ENCODE results near the gene HIVEP3.

HIVEP3 gene

DNA sequence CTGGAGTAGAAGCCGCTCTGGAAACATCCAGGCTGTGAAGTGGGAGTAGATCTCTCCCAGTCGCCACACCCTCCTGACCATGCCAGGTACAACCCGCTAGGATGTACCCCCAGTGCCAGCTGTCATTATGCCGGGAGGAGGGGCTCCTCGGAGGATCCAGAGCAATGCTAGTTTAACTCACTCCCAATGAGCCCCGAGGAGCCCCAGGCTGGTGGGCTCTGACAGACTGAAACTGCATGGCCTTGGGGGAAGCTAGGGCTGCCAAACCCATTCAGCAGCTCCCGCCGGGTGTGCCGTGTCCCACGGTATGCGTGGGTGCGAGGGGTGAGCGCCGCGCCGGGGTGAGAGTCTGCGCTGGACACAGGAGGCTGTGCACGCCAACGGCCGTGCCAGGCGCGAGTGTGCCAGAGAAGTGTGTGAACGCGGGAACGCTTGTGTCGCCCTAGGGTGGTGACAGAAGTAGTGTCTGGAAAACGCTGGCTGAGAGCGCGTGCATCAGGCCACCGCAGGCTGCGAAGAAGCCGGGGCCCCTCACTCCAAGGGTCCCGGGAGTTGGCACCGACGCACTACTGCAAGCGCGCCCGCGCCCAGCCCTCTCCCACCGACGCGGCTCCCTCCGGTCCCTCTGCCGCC lies 257.2 kb downstream of the HIVEP3 start (continued):
- TF ChIP-seq, protein P1, sequence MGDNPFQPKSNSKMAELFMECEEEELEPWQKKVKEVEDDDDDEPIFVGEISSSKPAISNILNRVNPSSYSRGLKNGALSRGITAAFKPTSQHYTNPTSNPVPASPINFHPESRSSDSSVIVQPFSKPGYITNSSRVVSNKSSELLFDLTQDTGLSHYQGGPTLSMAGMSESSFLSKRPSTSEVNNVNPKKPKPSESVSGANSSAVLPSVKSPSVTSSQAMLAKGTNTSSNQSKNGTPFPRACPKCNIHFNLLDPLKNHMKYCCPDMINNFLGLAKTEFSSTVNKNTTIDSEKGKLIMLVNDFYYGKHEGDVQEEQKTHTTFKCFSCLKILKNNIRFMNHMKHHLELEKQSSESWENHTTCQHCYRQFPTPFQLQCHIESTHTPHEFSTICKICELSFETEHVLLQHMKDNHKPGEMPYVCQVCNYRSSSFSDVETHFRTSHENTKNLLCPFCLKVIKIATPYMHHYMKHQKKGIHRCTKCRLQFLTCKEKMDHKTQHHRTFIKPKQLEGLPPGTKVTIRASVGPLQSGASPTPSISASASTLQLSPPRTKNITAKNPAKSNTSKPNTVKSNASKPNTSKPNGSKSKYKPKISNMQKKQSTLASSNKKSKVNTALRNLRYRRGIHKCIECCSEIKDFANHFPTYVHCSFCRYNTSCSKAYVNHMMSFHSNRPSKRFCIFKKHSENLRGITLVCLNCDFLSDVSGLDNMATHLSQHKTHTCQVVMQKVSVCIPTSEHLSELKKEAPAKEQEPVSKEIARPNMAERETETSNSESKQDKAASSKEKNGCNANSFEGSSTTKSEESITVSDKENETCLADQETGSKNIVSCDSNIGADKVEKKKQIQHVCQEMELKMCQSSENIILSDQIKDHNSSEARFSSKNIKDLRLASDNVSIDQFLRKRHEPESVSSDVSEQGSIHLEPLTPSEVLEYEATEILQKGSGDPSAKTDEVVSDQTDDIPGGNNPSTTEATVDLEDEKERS (tag by site-specific recombination; IDR thresholded peaks at IDR 0.05): no peak
- TF ChIP-seq HOXD13 (CRISPR knock-in tag; IDR thresholded peaks at IDR 0.05; ENCODE audit: borderline replicate concordance) (no peak), ZFP41 (tag by site-specific recombination; IDR thresholded peaks at IDR 0.05; ENCODE audit: borderline replicate concordance) (no peak), ZBTB7A (tag by site-specific recombination; IDR thresholded peaks at IDR 0.05; ENCODE audit: low read depth) (no peak), ZNF133 (tag by site-specific recombination; IDR thresholded peaks at IDR 0.05) (no peak), ZNF221 (tag by site-specific recombination; IDR thresholded peaks at IDR 0.05; ENCODE audit: borderline replicate concordance) (no peak), OSR2 (tag by site-specific recombination; IDR thresholded peaks at IDR 0.05) (no peak), ZBTB1 (tag by site-specific recombination; IDR thresholded peaks at IDR 0.05) (no peak), ZNF174 (tag by site-specific recombination; IDR thresholded peaks at IDR 0.05) (no peak), ZNF248 (tag by site-specific recombination; IDR thresholded peaks at IDR 0.05) (no peak), ZNF610 (tag by site-specific recombination; IDR thresholded peaks at IDR 0.05; ENCODE audit: borderline replicate concordance) (no peak), ZNF501 (tag by site-specific recombination; IDR thresholded peaks at IDR 0.05) (no peak), ZNF792 (tag by site-specific recombination; IDR thresholded peaks at IDR 0.05) (no peak)
- TF ChIP-seq, protein P2, sequence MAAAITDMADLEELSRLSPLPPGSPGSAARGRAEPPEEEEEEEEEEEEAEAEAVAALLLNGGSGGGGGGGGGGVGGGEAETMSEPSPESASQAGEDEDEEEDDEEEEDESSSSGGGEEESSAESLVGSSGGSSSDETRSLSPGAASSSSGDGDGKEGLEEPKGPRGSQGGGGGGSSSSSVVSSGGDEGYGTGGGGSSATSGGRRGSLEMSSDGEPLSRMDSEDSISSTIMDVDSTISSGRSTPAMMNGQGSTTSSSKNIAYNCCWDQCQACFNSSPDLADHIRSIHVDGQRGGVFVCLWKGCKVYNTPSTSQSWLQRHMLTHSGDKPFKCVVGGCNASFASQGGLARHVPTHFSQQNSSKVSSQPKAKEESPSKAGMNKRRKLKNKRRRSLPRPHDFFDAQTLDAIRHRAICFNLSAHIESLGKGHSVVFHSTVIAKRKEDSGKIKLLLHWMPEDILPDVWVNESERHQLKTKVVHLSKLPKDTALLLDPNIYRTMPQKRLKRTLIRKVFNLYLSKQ (tag by site-specific recombination; IDR thresholded peaks at IDR 0.05; ENCODE audit: borderline replicate concordance): no peak
- TF ChIP-seq, protein P3, sequence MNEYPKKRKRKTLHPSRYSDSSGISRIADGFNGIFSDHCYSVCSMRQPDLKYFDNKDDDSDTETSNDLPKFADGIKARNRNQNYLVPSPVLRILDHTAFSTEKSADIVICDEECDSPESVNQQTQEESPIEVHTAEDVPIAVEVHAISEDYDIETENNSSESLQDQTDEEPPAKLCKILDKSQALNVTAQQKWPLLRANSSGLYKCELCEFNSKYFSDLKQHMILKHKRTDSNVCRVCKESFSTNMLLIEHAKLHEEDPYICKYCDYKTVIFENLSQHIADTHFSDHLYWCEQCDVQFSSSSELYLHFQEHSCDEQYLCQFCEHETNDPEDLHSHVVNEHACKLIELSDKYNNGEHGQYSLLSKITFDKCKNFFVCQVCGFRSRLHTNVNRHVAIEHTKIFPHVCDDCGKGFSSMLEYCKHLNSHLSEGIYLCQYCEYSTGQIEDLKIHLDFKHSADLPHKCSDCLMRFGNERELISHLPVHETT (tag by site-specific recombination; IDR thresholded peaks at IDR 0.05): no peak
- TF ChIP-seq, protein P4, sequence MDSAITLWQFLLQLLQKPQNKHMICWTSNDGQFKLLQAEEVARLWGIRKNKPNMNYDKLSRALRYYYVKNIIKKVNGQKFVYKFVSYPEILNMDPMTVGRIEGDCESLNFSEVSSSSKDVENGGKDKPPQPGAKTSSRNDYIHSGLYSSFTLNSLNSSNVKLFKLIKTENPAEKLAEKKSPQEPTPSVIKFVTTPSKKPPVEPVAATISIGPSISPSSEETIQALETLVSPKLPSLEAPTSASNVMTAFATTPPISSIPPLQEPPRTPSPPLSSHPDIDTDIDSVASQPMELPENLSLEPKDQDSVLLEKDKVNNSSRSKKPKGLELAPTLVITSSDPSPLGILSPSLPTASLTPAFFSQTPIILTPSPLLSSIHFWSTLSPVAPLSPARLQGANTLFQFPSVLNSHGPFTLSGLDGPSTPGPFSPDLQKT (IDR thresholded peaks at IDR 0.05; ENCODE audit: borderline replicate concordance, low read depth, low read length): no peak
- TF ChIP-seq, protein P5, sequence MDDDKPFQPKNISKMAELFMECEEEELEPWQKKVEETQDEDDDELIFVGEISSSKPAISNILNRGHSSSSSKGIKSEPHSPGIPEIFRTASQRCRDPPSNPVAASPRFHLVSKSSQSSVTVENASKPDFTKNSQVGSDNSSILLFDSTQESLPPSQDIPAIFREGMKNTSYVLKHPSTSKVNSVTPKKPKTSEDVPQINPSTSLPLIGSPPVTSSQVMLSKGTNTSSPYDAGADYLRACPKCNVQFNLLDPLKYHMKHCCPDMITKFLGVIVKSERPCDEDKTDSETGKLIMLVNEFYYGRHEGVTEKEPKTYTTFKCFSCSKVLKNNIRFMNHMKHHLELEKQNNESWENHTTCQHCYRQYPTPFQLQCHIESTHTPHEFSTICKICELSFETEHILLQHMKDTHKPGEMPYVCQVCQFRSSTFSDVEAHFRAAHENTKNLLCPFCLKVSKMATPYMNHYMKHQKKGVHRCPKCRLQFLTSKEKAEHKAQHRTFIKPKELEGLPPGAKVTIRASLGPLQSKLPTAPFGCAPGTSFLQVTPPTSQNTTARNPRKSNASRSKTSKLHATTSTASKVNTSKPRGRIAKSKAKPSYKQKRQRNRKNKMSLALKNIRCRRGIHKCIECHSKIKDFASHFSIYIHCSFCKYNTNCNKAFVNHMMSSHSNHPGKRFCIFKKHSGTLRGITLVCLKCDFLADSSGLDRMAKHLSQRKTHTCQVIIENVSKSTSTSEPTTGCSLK (tag by site-specific recombination; IDR thresholded peaks at IDR 0.05): no peak
- TF ChIP-seq, protein P6, sequence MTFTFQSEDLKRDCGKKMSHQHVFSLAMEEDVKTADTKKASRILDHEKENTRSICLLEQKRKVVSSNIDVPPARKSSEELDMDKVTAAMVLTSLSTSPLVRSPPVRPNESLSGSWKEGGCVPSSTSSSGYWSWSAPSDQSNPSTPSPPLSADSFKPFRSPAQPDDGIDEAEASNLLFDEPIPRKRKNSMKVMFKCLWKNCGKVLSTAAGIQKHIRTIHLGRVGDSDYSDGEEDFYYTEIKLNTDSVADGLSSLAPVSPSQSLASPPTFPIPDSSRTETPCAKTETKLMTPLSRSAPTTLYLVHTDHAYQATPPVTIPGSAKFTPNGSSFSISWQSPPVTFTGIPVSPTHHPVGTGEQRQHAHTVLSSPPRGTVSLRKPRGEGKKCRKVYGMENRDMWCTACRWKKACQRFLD (tag by site-specific recombination; IDR thresholded peaks at IDR 0.05): no peak

Measured in HEK293 (cell line).